Measurements from ENCODE around the gene TESPA1. TPM values are rescaled to one million over a fixed set of nuclear protein-coding genes. Genes with fewer than 3 reads are reported as not detected.

Gene TESPA1
- total RNA-seq, 4 donors from 2014 or later = 0.42 to 2.8 (median 0.98) TPM; not detected in 1

DNA sequence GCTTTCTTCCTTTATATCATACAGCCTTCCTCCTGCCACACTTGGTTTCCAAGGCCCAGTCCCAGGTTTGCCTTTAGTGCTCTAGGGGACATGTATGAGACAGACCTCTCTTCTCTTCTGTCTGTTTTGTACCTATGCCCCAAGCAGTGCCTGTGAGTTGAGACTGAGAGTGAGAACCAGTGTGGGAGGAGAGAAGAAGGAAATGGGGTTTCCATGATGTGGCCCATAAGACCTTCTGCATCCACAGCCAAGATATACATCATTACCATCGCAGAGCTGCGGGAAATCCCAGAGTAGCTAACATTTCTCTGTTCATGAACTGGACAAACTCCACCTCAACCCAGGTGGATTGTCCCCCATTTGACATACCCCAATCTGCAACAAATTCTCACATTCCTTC, 2.8 kb downstream of the TESPA1 start:
- Histone ChIP-seq H3K27ac (no peak overlapping the region), H3K36me3 (no peaks in the 10 kb centered on the region), H3K4me3 (no peak overlapping the region), H3K27me3 (no peaks in the 10 kb centered on the region), H3K9me3 (no peaks in the 10 kb centered on the region), H3K4me1 (peaks cover 0 to 15% (median 0%) of the 10 kb centered on the region in 4 donors)
- TF ChIP-seq CTCF (IDR thresholded peaks at IDR 0.05) = no peak
- DNase-seq (ENCODE audit: low spot score in 2 of 2) = no peak
- WGBS, 2 donors = 79 to 82% methylated on average over 2 of the region's 2 CpGs

DNA sequence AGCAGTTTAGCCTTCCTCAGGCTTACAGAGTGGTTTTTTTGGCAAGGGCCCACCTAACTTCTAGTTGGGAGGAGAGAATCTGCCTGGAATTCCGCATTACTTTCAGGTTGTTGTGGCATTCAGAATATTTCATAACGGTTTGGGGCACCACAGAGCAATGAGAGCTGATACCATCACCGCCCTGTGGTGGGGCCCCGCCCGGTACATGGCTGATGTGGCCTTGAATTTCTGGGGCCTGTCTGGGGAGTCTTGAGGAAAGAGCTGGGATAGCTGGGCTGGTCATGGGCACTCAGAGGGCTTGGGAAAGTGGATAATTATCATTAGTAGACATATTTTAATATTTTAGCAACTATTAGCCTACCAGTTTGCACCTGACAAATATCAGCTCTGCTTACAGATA, 4.2 kb downstream of the TESPA1 start:
- Histone ChIP-seq H3K4me1 (peaks cover 0 to 28% (median 0%) of the 10 kb centered on the region in 4 donors), H3K4me3 (no peak overlapping the region), H3K9me3 (no peaks in the 10 kb centered on the region), H3K27ac (no peak overlapping the region), H3K36me3 (no peaks in the 10 kb centered on the region), H3K27me3 (no peaks in the 10 kb centered on the region)
- no peak for DNase-seq (ENCODE audit: low spot score in 2 of 2)
- TF ChIP-seq POLR2A (IDR thresholded peaks at IDR 0.05) (no peak), CTCF (IDR thresholded peaks at IDR 0.05) (no peak), EP300 (IDR thresholded peaks at IDR 0.05) (no peak)
- WGBS, 2 donors = 74 to 86% methylated on average over 5 of the region's 5 CpGs

GRCh38 chr12:54977857-54978256, 6.7 kb downstream of the TESPA1 start:
- H3K4me1 ChIP-seq = peaks cover 0 to 33% (median 0%) of the 10 kb centered on the region in 4 donors
- no peaks in the 10 kb centered on the region for H3K36me3 ChIP-seq
- H3K9me3 ChIP-seq = no peaks in the 10 kb centered on the region
- TF ChIP-seq POLR2A (IDR thresholded peaks at IDR 0.05) (no peak), EP300 (IDR thresholded peaks at IDR 0.05) (no peak)
- H3K27ac ChIP-seq = no peak overlapping the region
- H3K27me3 ChIP-seq = no peaks in the 10 kb centered on the region
- no peak overlapping the region for H3K4me3 ChIP-seq
- 74 to 81% methylated on average over 5 of the region's 5 CpGs for WGBS, 2 donors
- DNase-seq (ENCODE audit: low spot score in 2 of 2) = no peak

GRCh38 chr12:54977155-54977554, 7.4 kb downstream of the TESPA1 start:
- Histone ChIP-seq H3K36me3 (no peaks in the 10 kb centered on the region), H3K9me3 (no peaks in the 10 kb centered on the region), H3K4me1 (peaks cover 0 to 33% (median 0%) of the 10 kb centered on the region in 4 donors), H3K27ac (peak overlapping the region in 1 of 4 donors; percentile 49), H3K27me3 (no peaks in the 10 kb centered on the region), H3K4me3 (no peak overlapping the region)
- 20 to 33% methylated on average over 3 of the region's 3 CpGs for WGBS, 2 donors
- DNase-seq (ENCODE audit: low spot score in 2 of 2) = no peak
- TF ChIP-seq CTCF (IDR thresholded peaks at IDR 0.05) = no peak
- TF ChIP-seq EP300 (IDR thresholded peaks at IDR 0.05) = no peak
- no peak for TF ChIP-seq POLR2A (IDR thresholded peaks at IDR 0.05)

DNA sequence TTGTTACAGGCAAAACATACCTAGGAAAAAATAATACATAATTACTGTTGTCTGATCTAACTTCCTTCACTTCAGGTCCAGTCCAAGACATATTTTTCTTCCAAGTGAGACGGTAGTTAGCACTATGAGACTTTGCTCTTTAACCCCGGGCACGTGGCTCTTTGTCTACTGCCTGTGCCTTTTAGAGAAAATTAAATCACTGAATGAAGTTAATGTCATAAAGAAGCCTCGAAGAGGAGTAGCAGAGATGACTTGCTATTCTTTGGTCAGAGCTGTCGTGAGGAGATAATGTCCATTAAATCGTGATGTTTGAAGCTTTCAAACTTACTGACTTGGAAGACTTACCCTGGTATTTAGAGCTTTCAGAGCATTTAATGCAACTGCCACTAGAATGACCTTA, 8.7 kb downstream of the TESPA1 start:
- no peak overlapping the region for H3K4me3 ChIP-seq
- H3K9me3 ChIP-seq = no peaks in the 10 kb centered on the region
- peak overlapping the region in 1 of 4 donors; percentile 49 for H3K27ac ChIP-seq
- no peak for DNase-seq (ENCODE audit: low spot score in 2 of 2)
- no peak for TF ChIP-seq EP300 (IDR thresholded peaks at IDR 0.05)
- no peak for TF ChIP-seq POLR2A (IDR thresholded peaks at IDR 0.05)
- no peak for TF ChIP-seq CTCF (IDR thresholded peaks at IDR 0.05)
- H3K27me3 ChIP-seq = no peaks in the 10 kb centered on the region
- H3K36me3 ChIP-seq = no peaks in the 10 kb centered on the region
- WGBS, 2 donors = 28 to 34% methylated on average over 6 of the region's 6 CpGs
- peaks cover 0 to 33% (median 0%) of the 10 kb centered on the region in 4 donors for H3K4me1 ChIP-seq

DNA sequence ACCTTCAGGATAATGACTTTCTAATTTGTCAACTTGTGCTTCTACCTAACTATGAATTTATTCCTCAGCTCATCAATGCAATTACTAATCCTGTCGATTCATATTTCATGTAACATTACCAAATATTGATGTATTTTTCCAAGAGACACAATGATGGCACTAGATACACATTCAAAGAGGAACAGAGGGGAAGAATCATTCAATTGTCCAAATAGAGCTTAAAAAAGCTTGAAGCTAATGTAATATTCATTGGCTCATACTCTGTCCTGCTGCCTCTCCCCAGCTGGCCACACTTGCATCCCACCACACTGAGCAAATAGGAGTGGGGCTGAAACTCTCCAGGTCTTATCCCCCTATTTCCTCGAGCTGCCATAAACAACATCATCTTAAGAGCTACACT, 9.3 kb downstream of the TESPA1 start:
- H3K27me3 ChIP-seq = no peaks in the 10 kb centered on the region
- WGBS, 2 donors = 71 to 82% methylated on average over 2 of the region's 2 CpGs
- no peak for TF ChIP-seq POLR2A (IDR thresholded peaks at IDR 0.05)

More for the DNA sequence above, 9.3 kb downstream of the TESPA1 start:
- H3K9me3 ChIP-seq = no peaks in the 10 kb centered on the region
- peaks cover 0 to 33% (median 0%) of the 10 kb centered on the region in 4 donors for H3K4me1 ChIP-seq
- H3K27ac ChIP-seq = no peak overlapping the region
- H3K4me3 ChIP-seq = no peak overlapping the region
- DNase-seq (ENCODE audit: low spot score in 2 of 2) = no peak
- no peaks in the 10 kb centered on the region for H3K36me3 ChIP-seq

All from tibial nerve (tissue), 4 donors.